CD4-positive, alpha-beta T cell treated with Interleukin-17A for 4 hours (primary cell): Measurements from ENCODE around the gene ZNF805.
"Not testable (repeated sequence)": the region's sequence is repeated elsewhere in the genome, so short reads cannot be mapped to it uniquely, and the experiment has no call there.

Experiments
- DNase-seq: peaks from one replicate; pipeline ENCODE4 v3.0.0-alpha.2; 2020; ENCODE audit warnings: mixed read lengths

ZNF805 gene

GRCh38 chr19:57240311-57241090 is at the start of gene ZNF805:
ZNF805 (plus strand) TSS chr19:57240632; CDS start chr19:57240892, 260 bp downstream.
- peak; percentile 98 for DNase-seq

- DNase-seq = peak; percentile 92
These were observed 49.0 kb upstream of the ZNF805 start, which contains the start of gene ZNF264 for GRCh38 chr19:57191141-57192076. ZNF264 (plus strand) TSS chr19:57191500; CDS start chr19:57191914, 414 bp downstream.

GRCh38 chr19:57192077-57192420 is 48.4 kb upstream of the ZNF805 start:
- DNase-seq = no peak

- no peak for DNase-seq
These were observed 47.4 kb upstream of the ZNF805 start for GRCh38 chr19:57192993-57193392.

- not testable (repeated sequence) for DNase-seq
These were observed 42.6 kb upstream of the ZNF805 start for GRCh38 chr19:57197874-57198273.

- DNase-seq = no peak
These were observed 38.3 kb upstream of the ZNF805 start for GRCh38 chr19:57202160-57202559.

- no peak for DNase-seq
These were observed 30.1 kb upstream of the ZNF805 start for GRCh38 chr19:57210381-57210780.

GRCh38 chr19:57212109-57212508 is 28.3 kb upstream of the ZNF805 start:
- DNase-seq = no peak

GRCh38 chr19:57227502-57227901 is 12.9 kb upstream of the ZNF805 start:
- DNase-seq = no peak

GRCh38 chr19:57231686-57232085 is 8.7 kb upstream of the ZNF805 start:
- no peak for DNase-seq

- no peak for DNase-seq
These were observed 7.2 kb upstream of the ZNF805 start for GRCh38 chr19:57233207-57233606.

GRCh38 chr19:57239982-57240310 is 486 bp upstream of the ZNF805 start:
- DNase-seq = no peak

- no peak for DNase-seq
These were observed 744 bp downstream of the ZNF805 start for GRCh38 chr19:57241176-57241575.

GRCh38 chr19:57242821-57243220 is 2.4 kb downstream of the ZNF805 start:
- no peak for DNase-seq

- no peak for DNase-seq
These were observed 4.1 kb downstream of the ZNF805 start for GRCh38 chr19:57244513-57244912.

GRCh38 chr19:57245066-57245465 is 4.6 kb downstream of the ZNF805 start:
- no peak for DNase-seq

- DNase-seq = no peak
These were observed 5.5 kb downstream of the ZNF805 start for GRCh38 chr19:57245959-57246358.

GRCh38 chr19:57248646-57249045 is 8.2 kb downstream of the ZNF805 start:
- no peak for DNase-seq

- no peak for DNase-seq
These were observed 8.9 kb downstream of the ZNF805 start for GRCh38 chr19:57249329-57249728.

GRCh38 chr19:57253767-57254166 is 13.3 kb downstream of the ZNF805 start:
- not testable (repeated sequence) for DNase-seq

GRCh38 chr19:57262044-57262443 is 21.6 kb downstream of the ZNF805 start:
- DNase-seq = no peak

GRCh38 chr19:57263244-57263741 is 22.9 kb downstream of the ZNF805 start:
- DNase-seq = no peak

- DNase-seq = no peak
These were observed 26.9 kb downstream of the ZNF805 start for GRCh38 chr19:57267291-57267690.
